K562 (cell line): ENCODE data around the gene GSDME. TPM values are rescaled to one million over a fixed set of nuclear protein-coding genes. Genes with fewer than 3 reads are reported as not detected.

Source experiments
- ATAC-seq: fragments of 200-7000 bp; cut with Tn5 transposase; 3 replicates; pipeline ENCODE4 v1.9.1; 2020; ENCODE audit warnings: moderate library complexity
- BruUV-seq: library from RNA; stranded (reverse); fragments of 400-500 nt; replicated peaks from 2 replicates; lab custom pipeline; 2021; lab: Mats Ljungman, UMichigan
- CTCF ChIA-PET: fragments of 300-600 bp; formaldehyde crosslinking; extraction: SDS; loops from one replicate; lab custom pipeline; 2021; ENCODE audit warnings: low intra/inter-chr PET ratio; lab: Yijun Ruan, JAX
- POLR2A ChIA-PET: fragments of 300-600, 350-650 bp; sonication (Branson Sonifier 250); formaldehyde crosslinking; extraction: SDS; loops from one replicate; lab custom pipeline; 2021; ENCODE audit warnings: antibody characterized with exemption, inconsistent platforms; lab: Yijun Ruan, JAX
- DNase-seq, 4 experiments: peaks; one replicate each; pipeline versions ENCODE4 v3.0.0 to v3.0.0-alpha.2; 2011 to 2018; ENCODE audit warnings: low spot score in 3 of 4, mixed read lengths in 3 of 4; ENCODE audit errors: extremely low read depth in 1 of 4
- FAIRE-seq: peaks from 2 replicates; lab custom pipeline; 2011; peaks lifted over from hg19 to GRCh38; lab: Jason Lieb, UNC
- H2AFZ ChIP-seq: 2 replicates; pipeline ENCODE4 v1.6.0; 2011; ENCODE audit warnings: low read depth, low read length, control low read depth, inconsistent platforms
- H3K27ac ChIP-seq: fragments of 200-600 bp; 3 replicates; pipeline ENCODE4 v1.8.0; 2011; ENCODE audit warnings: low read depth, mild to moderate bottlenecking, control low read depth, inconsistent platforms, low read length, moderate library complexity, mixed read lengths; ENCODE audit errors: extremely low read depth
- H3K27me3 ChIP-seq, 2 experiments: fragments of 300-600 bp in 1 of 2; 2 replicates in 1 of 2; 3 replicates in 1 of 2; pipeline versions ENCODE4 v1.6.0 to v1.8.0; 2011; ENCODE audit warnings: inconsistent platforms in 2 of 2, low read length in 2 of 2, mild to moderate bottlenecking in 1 of 2, mixed read lengths in 1 of 2, moderate library complexity in 1 of 2; ENCODE audit not compliant: control insufficient read depth in 2 of 2, insufficient read depth in 2 of 2
- H3K36me3 ChIP-seq: fragments of 300-600 bp; 3 replicates; pipeline ENCODE4 v1.8.0; 2011; ENCODE audit warnings: mild to moderate bottlenecking, low read length, inconsistent platforms; ENCODE audit not compliant: control insufficient read depth, insufficient read depth
- H3K4me1 ChIP-seq, 2 experiments: fragments of 200-600 bp in 1 of 2; replicated peaks in 1 of 2; 2 replicates in 1 of 2; 3 replicates in 1 of 2; pipeline versions ENCODE4 v1.5.1 to v1.8.0; 2011; ENCODE audit warnings: inconsistent platforms in 2 of 2, low read length in 2 of 2, mild to moderate bottlenecking in 1 of 2, mixed read lengths in 1 of 2, moderate library complexity in 1 of 2; ENCODE audit not compliant: control insufficient read depth in 2 of 2, insufficient read depth in 2 of 2
- H3K4me2 ChIP-seq: 2 replicates; pipeline ENCODE4 v1.6.1; 2011; ENCODE audit warnings: low read length, control low read depth, inconsistent platforms, mixed read lengths; ENCODE audit not compliant: insufficient read depth
- H3K4me3 ChIP-seq: fragments of 200-600 bp; sonication (generic), shearing (Covaris generic); 2 replicates; pipeline ENCODE4 v1.5.1; 2016; ENCODE audit warnings: control low read depth, inconsistent platforms
- H3K79me2 ChIP-seq: fragments of 200-600 bp; 3 replicates; pipeline ENCODE4 v1.8.0; 2011; ENCODE audit warnings: low read length, inconsistent platforms; ENCODE audit not compliant: control insufficient read depth, insufficient read depth
- H3K9ac ChIP-seq, 2 experiments: 2 replicates each; pipeline versions ENCODE4 v1.6.0 to v1.6.1; 2011; ENCODE audit warnings: low read depth in 2 of 2, low read length in 2 of 2, control low read depth in 1 of 2, inconsistent platforms in 1 of 2, mild to moderate bottlenecking in 1 of 2, mixed read lengths in 1 of 2; ENCODE audit not compliant: insufficient read depth in 1 of 2
- H3K9me1 ChIP-seq: one replicate; pipeline ENCODE4 v1.6.0; 2011; ENCODE audit warnings: inconsistent platforms, mild to moderate bottlenecking, low read length, moderate library complexity; ENCODE audit not compliant: control insufficient read depth, insufficient read depth
- H3K9me3 ChIP-seq: replicated peaks from 2 replicates; pipeline ENCODE4 v1.5.1; 2011; ENCODE audit warnings: low read depth, low read length, inconsistent platforms; ENCODE audit not compliant: control insufficient read depth, insufficient read depth
- H4K20me1 ChIP-seq: replicated peaks from 2 replicates; pipeline ENCODE4 v1.6.1; 2011; ENCODE audit warnings: low read length, inconsistent platforms, mixed read lengths; ENCODE audit not compliant: control insufficient read depth, insufficient read depth
- HMBOX1 ChIP-seq: sonication (generic); IDR thresholded peaks from 2 replicates; pipeline ENCODE4 v1.6.1; 2016
- ZNF766 ChIP-seq: fragments of 200-800 bp; sonication (Bioruptor generic); conservative IDR thresholded peaks from 2 replicates; pipeline ENCODE4 v1.6.1; 2016; ENCODE audit warnings: missing genetic modification characterization, missing compliant biosample characterization
- WGBS: fragments of 100-300 bp; shearing (Covaris generic); methylation state at CpG from one replicate; pipeline ENCODE4 v1.1.6; 2016; ENCODE audit warnings: low coverage, mixed read lengths; ENCODE audit not compliant: insufficient coverage; ENCODE audit errors: missing lambda C conversion rate; 5-methylcytosine and 5-hydroxymethylcytosine counted together
- in situ Hi-C: fragments of 300-500 bp; cut with MboI; formaldehyde crosslinking; loops from 4 replicates; pipeline ENCODE4 v1.15.0; 2018; ENCODE audit warnings: inconsistent platforms, mixed read lengths
- intact Hi-C: fragments of 100-400 bp; cut with micrococcal nuclease; formaldehyde crosslinking; loops from 2 replicates; pipeline ENCODE4 v1.14.2; 2022
- polyA plus RNA-seq, 8 experiments: library from polyadenylated mRNA; depleted of rRNA in 4 of 8; stranded (reverse) in 5 of 8; unstranded in 3 of 8; fragments of >200 nt; fragmentation: Nextera tagmentation in 2 of 8; fragmentation: Illumina TruSeq in 1 of 8; extraction: Ambion mirVana in 2 of 8; extraction: Trizol in 1 of 8; gene quantifications; 2 replicates each; pipeline versions ENCODE4 v1.2.1 to v1.2.3, GENCODE V29; 2011 to 2014; ENCODE audit warnings: inconsistent platforms in 1 of 8, missing spikeins in 1 of 8
- total RNA-seq, 7 experiments: library from RNA; depleted of rRNA in 6 of 7; stranded (reverse); fragments of >200 nt in 6 of 7; fragmentation: Illumina TruSeq in 2 of 7; extraction: Trizol in 2 of 7; gene quantifications; 2 replicates each; pipeline versions ENCODE4 v1.2.1 to v1.2.3, GENCODE V29; 2011 to 2021; ENCODE audit warnings: low replicate concordance in 1 of 7

GSDME gene
- total and polyA plus RNA-seq, 9 of the 15 experiments (the other 6 are each of a cell fraction or from before 2014, with no cell fraction given): 0.37 to 1.9 (median 0.62) TPM

- in situ Hi-C loops: loop anchor here (10.0 kb wide), 1 partner anchor 370 kb away; no protein-coding TSS in a partner anchor
- POLR2A ChIA-PET: interaction anchor here (0.6 to 0.7 kb wide), 3 partner anchors 9 to 1008 kb away, joined by 3 read pairs; no protein-coding TSS in a partner anchor
- peaks cover 5 to 25% of the 10 kb centered on the region in 2 experiments; a peak in 3 of 5 replicates for H3K27me3 ChIP-seq
- no peaks in the 10 kb centered on the region for H3K36me3 ChIP-seq
- no peak overlapping the region for H3K4me3 ChIP-seq
- H2AFZ ChIP-seq: no peak overlapping the region
- H3K9me3 ChIP-seq: no peaks in the 10 kb centered on the region; the same call in 1 of the 2 replicates
- no peaks in the 10 kb centered on the region for H3K9me1 ChIP-seq
- no peak overlapping the region for H3K27ac ChIP-seq
- FAIRE-seq (no peak), DNase-seq (no peak)
- no peaks in the 10 kb centered on the region for H3K79me2 ChIP-seq
- H3K9ac ChIP-seq: no peak overlapping the region
- H3K4me1 ChIP-seq: peaks cover 5 to 19% of the 10 kb centered on the region in 2 experiments; a peak in 4 of 5 replicates
- H4K20me1 ChIP-seq: 0 out of 2 replicates have a peak, but pooled peaks cover 3% of the 10 kb centered on the region
- CTCF ChIA-PET: no interaction called here
- intact Hi-C loops: loop anchor here (10.0 kb wide), 2 partner anchors 70 to 370 kb away; no protein-coding TSS in a partner anchor
- no peak overlapping the region for H3K4me2 ChIP-seq
- 57% methylated on average over 13 of the region's 13 CpGs for WGBS
- no peak for TF ChIP-seq HMBOX1
- TF ChIP-seq ZNF766: peak; percentile 49; the same call in 1 of the 2 replicates
- TF ChIP-seq, all 486 proteins: peak for 1
- no TSS peak for BruUV-seq
- ATAC-seq: no peak
Observed at GRCh38 chr7:24724451-24725190, 32.6 kb downstream of the GSDME start.
